GM10847 (cell line): ENCODE results near the gene MN1.

Source experiments
- POLR2A ChIP-seq: IDR thresholded peaks from 2 replicates; pipeline ENCODE4 v1.6.1; 2011; ENCODE audit not compliant: insufficient read length; ENCODE audit errors: extremely low read depth

The MN1 gene

GRCh38 chr22:27834364-27835185, 33.0 kb upstream of the MN1 start:
- TF ChIP-seq POLR2A, result no peak

GRCh38 chr22:27833803-27834202, 32.2 kb upstream of the MN1 start:
- TF ChIP-seq POLR2A, result no peak

- no peak for TF ChIP-seq POLR2A
Measured at GRCh38 chr22:27832606-27833005, 31.1 kb upstream of the MN1 start.

GRCh38 chr22:27829620-27830019, 28.1 kb upstream of the MN1 start:
- no peak for TF ChIP-seq POLR2A

GRCh38 chr22:27827604-27828587, 26.3 kb upstream of the MN1 start:
- no peak for TF ChIP-seq POLR2A

- no peak for TF ChIP-seq POLR2A
Measured at GRCh38 chr22:27825174-27825573, 23.6 kb upstream of the MN1 start.

- no peak for TF ChIP-seq POLR2A
Measured at GRCh38 chr22:27823221-27823620, 21.7 kb upstream of the MN1 start.

- no peak for TF ChIP-seq POLR2A
Measured at GRCh38 chr22:27820896-27821866, 19.6 kb upstream of the MN1 start.

- no peak for TF ChIP-seq POLR2A
Measured at GRCh38 chr22:27816552-27816951, 15.0 kb upstream of the MN1 start.

GRCh38 chr22:27815826-27816530, 14.4 kb upstream of the MN1 start:
- TF ChIP-seq POLR2A, result no peak

- TF ChIP-seq POLR2A, result no peak
Measured at GRCh38 chr22:27814993-27815392, 13.4 kb upstream of the MN1 start.

- no peak for TF ChIP-seq POLR2A
Measured at GRCh38 chr22:27811778-27812177, 10.2 kb upstream of the MN1 start.

- no peak for TF ChIP-seq POLR2A
Measured at GRCh38 chr22:27810609-27811151, 9.1 kb upstream of the MN1 start.
